ENCODE measurements around the gene COX7B2.

Gene COX7B2

GRCh38 chr4:46909078-46909477 lies at the start of gene COX7B2:
Gene COX7B2, minus strand, starts transcription at chr4:46909245. Its CDS starts 174,053 bp downstream, at chr4:46735192.
- H3K27ac Mint-ChIP-seq = no peak within 1 kb of the TSS
- peaks cover 6% of the 10 kb centered on the region for H3K9me3 Mint-ChIP-seq
- H3K27me3 Mint-ChIP-seq = no peaks in the 10 kb centered on the region
- no peaks in the 10 kb centered on the region for H3K36me3 Mint-ChIP-seq
- H3K4me1 Mint-ChIP-seq = no peaks in the 10 kb centered on the region
- H3K4me3 Mint-ChIP-seq = no peak within 1 kb of the TSS

- H3K27ac Mint-ChIP-seq = no peak overlapping the region
- no peak overlapping the region for H3K4me3 Mint-ChIP-seq
- no peaks in the 10 kb centered on the region for H3K36me3 Mint-ChIP-seq
- no peaks in the 10 kb centered on the region for H3K4me1 Mint-ChIP-seq
- no peaks in the 10 kb centered on the region for H3K9me3 Mint-ChIP-seq
- peaks cover 4% of the 10 kb centered on the region for H3K27me3 Mint-ChIP-seq
Measured at GRCh38 chr4:46956451-46956850, 47.4 kb upstream of the COX7B2 start.

DNA sequence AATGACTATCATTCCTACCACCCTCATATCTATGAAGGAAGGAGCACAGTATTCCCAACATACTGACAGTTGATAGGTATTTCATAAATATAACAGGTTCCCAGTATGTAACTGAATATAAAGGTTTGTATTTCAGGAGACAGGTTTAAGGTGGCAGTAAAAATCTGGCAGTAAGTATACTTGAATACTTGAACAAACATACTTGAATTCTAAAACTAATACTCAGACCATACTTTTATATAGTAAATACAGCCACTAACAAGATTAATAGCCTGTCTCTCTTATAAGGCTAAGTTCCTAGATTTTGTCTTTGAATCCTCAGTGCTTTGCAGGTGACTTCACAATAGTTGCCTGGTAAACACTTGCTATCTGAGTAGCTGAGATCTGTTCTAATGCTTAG lies 46.6 kb upstream of the COX7B2 start:
- H3K4me3 Mint-ChIP-seq = no peak overlapping the region
- no peaks in the 10 kb centered on the region for H3K36me3 Mint-ChIP-seq
- no peaks in the 10 kb centered on the region for H3K4me1 Mint-ChIP-seq
- no peak overlapping the region for H3K27ac Mint-ChIP-seq
- H3K27me3 Mint-ChIP-seq = peaks cover 4% of the 10 kb centered on the region
- H3K9me3 Mint-ChIP-seq = no peaks in the 10 kb centered on the region

GRCh38 chr4:46954643-46955042 lies 45.6 kb upstream of the COX7B2 start:
- Mint-ChIP-seq H3K36me3 (no peaks in the 10 kb centered on the region), H3K4me3 (no peak overlapping the region), H3K9me3 (no peaks in the 10 kb centered on the region), H3K27me3 (peaks cover 4% of the 10 kb centered on the region), H3K27ac (no peak overlapping the region), H3K4me1 (no peaks in the 10 kb centered on the region)

GRCh38 chr4:46953564-46953963 lies 44.5 kb upstream of the COX7B2 start:
- no peaks in the 10 kb centered on the region for H3K4me1 Mint-ChIP-seq
- H3K4me3 Mint-ChIP-seq = no peak overlapping the region
- no peak overlapping the region for H3K27ac Mint-ChIP-seq
- peaks cover 2% of the 10 kb centered on the region for H3K27me3 Mint-ChIP-seq
- H3K9me3 Mint-ChIP-seq = no peaks in the 10 kb centered on the region
- H3K36me3 Mint-ChIP-seq = no peaks in the 10 kb centered on the region

DNA sequence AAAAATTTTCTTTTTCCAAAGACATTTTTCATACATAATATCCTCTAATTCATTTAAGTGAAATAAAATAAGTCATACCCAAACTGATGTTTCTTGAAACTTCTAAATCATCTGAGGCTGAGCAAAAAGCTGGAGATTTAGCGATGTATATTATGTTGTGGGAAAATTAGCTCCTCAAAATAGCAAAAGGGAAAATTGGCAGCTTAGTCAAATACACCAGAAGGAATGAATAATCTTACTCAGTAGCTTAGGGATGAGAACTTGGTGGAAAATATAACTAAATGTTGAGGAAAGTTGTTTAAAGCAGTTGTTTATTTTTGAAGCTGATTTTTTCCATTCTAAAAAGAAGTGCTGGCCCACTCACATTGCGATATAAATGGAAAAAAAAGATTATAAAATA lies 43.4 kb upstream of the COX7B2 start:
- Mint-ChIP-seq H3K27me3 (peaks cover 2% of the 10 kb centered on the region), H3K36me3 (no peaks in the 10 kb centered on the region), H3K4me3 (no peak overlapping the region), H3K27ac (no peak overlapping the region), H3K4me1 (no peaks in the 10 kb centered on the region), H3K9me3 (no peaks in the 10 kb centered on the region)

DNA sequence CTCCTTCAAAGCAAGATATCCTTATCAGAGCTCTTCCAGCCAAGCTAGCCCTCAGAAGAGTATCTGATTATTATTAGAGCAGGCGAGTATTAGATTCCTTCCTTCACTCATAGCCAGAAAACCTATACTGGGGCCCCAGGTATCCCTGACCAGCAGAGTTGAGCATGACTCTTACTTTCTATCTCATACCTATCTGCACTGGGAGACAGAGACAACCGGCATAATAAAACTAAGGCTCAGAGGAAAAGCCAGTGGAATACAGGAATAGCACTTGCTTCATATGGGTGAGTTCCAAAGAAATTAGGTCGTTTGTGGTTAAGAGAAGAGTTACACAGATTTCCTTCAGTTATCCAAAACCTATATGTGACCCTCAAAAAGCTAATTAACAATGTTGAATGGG lies 41.8 kb upstream of the COX7B2 start:
- Mint-ChIP-seq H3K4me3 (no peak overlapping the region), H3K9me3 (no peaks in the 10 kb centered on the region), H3K36me3 (no peaks in the 10 kb centered on the region), H3K27ac (no peak overlapping the region), H3K4me1 (no peaks in the 10 kb centered on the region), H3K27me3 (peaks cover 2% of the 10 kb centered on the region)

DNA sequence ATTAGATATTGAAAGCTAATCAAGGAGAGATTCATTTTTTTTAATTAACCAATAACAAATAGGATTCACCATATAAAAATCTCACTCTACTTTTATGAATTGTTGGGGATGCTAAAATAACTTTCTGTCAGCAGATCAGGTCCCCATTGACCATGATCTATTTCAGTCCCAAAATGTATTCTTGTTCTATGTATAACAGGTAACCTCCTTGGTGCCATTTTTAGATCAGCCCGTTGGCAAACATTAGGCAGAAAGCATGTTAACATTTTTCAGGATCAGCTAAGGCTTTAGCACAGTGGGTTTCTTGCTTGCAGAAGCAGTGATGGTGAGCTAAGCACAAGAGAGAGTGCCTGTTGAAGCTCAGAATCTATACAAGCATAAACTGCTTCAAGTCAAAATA lies 40.8 kb upstream of the COX7B2 start:
- Mint-ChIP-seq H3K36me3 (no peaks in the 10 kb centered on the region), H3K4me1 (no peaks in the 10 kb centered on the region), H3K4me3 (no peak overlapping the region), H3K27me3 (peaks cover 2% of the 10 kb centered on the region), H3K9me3 (no peaks in the 10 kb centered on the region), H3K27ac (no peak overlapping the region)

GRCh38 chr4:46947541-46947940 lies 38.5 kb upstream of the COX7B2 start:
- Mint-ChIP-seq H3K4me1 (no peaks in the 10 kb centered on the region), H3K27ac (no peak overlapping the region), H3K36me3 (no peaks in the 10 kb centered on the region), H3K27me3 (no peaks in the 10 kb centered on the region), H3K9me3 (no peaks in the 10 kb centered on the region), H3K4me3 (no peak overlapping the region)

DNA sequence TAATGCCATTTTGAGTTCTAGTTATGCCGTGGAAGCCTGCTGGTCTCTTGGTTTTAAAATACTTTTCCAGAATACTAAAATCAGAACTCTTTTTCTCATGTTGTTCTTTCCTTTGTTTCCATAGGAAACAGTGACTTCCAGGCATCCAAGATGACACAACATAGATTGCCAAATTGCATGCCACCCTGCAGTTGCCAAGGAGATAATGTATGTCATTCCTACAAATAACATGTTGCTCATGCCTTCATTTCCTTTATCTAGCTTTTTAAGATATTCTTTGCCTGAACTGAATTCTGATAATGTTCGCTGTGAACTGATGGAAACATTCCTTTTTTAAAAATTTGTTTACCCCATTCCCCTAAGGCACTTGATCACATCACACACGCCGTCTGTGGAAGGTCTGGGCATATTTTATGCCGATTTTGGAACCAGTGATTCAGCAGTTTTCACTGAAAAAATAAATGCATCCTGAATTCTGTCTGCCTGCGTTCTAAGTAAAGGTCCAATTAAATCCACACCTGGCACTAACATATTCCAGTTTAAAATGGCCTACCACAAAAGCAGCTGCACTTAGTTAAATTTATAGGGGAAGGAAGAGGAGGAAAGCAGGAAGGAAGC lies 38.0 kb upstream of the COX7B2 start:
- H3K4me3 Mint-ChIP-seq = no peak overlapping the region
- no peaks in the 10 kb centered on the region for H3K4me1 Mint-ChIP-seq
- no peaks in the 10 kb centered on the region for H3K27me3 Mint-ChIP-seq
- no peaks in the 10 kb centered on the region for H3K9me3 Mint-ChIP-seq
- H3K27ac Mint-ChIP-seq = no peak overlapping the region
- no peaks in the 10 kb centered on the region for H3K36me3 Mint-ChIP-seq

- Mint-ChIP-seq H3K27ac (no peak overlapping the region), H3K4me3 (no peak overlapping the region), H3K27me3 (no peaks in the 10 kb centered on the region), H3K9me3 (no peaks in the 10 kb centered on the region), H3K36me3 (no peaks in the 10 kb centered on the region), H3K4me1 (no peaks in the 10 kb centered on the region)
Measured at GRCh38 chr4:46945062-46945461, 36.0 kb upstream of the COX7B2 start.

GRCh38 chr4:46944345-46944744 lies 35.3 kb upstream of the COX7B2 start:
- no peaks in the 10 kb centered on the region for H3K27me3 Mint-ChIP-seq
- H3K27ac Mint-ChIP-seq = no peak overlapping the region
- H3K9me3 Mint-ChIP-seq = no peaks in the 10 kb centered on the region
- no peaks in the 10 kb centered on the region for H3K4me1 Mint-ChIP-seq
- no peak overlapping the region for H3K4me3 Mint-ChIP-seq
- no peaks in the 10 kb centered on the region for H3K36me3 Mint-ChIP-seq

- no peaks in the 10 kb centered on the region for H3K9me3 Mint-ChIP-seq
Measured at GRCh38 chr4:46937493-46937892, 28.4 kb upstream of the COX7B2 start.

GRCh38 chr4:46934726-46935125 lies 25.7 kb upstream of the COX7B2 start:
- no peaks in the 10 kb centered on the region for H3K36me3 Mint-ChIP-seq
- H3K27me3 Mint-ChIP-seq = no peaks in the 10 kb centered on the region
- H3K27ac Mint-ChIP-seq = no peak overlapping the region
- H3K4me1 Mint-ChIP-seq = no peaks in the 10 kb centered on the region
- H3K9me3 Mint-ChIP-seq = no peaks in the 10 kb centered on the region
- H3K4me3 Mint-ChIP-seq = no peak overlapping the region

More at GRCh38 chr4:46937493-46937892, 28.4 kb upstream of the COX7B2 start:
- Mint-ChIP-seq H3K4me1 (no peaks in the 10 kb centered on the region), H3K27ac (no peak overlapping the region), H3K4me3 (no peak overlapping the region), H3K36me3 (no peaks in the 10 kb centered on the region), H3K27me3 (no peaks in the 10 kb centered on the region)

- no peak overlapping the region for H3K27ac Mint-ChIP-seq
- no peaks in the 10 kb centered on the region for H3K27me3 Mint-ChIP-seq
- H3K4me1 Mint-ChIP-seq = no peaks in the 10 kb centered on the region
- H3K9me3 Mint-ChIP-seq = no peaks in the 10 kb centered on the region
- no peaks in the 10 kb centered on the region for H3K36me3 Mint-ChIP-seq
- H3K4me3 Mint-ChIP-seq = no peak overlapping the region
Measured at GRCh38 chr4:46933686-46934085, 24.6 kb upstream of the COX7B2 start.

DNA sequence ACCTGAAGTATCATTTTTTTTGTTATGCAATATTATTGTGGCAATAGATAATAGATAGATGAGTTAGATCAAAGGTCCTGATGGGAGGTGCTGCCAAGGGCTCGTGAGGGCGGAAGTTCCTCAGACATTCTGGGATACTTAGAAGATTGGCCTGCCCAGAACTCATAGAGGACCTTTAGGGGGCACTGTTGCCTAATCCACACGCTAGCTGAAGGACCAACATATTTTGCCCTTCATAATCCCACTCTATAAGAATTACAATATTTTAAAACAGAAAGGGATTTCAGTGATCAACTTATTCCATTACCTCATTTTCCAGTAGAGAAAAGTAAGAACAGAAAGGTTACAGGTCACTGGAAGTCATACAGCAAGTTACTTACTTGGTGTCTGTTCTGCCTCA lies 22.9 kb upstream of the COX7B2 start:
- Mint-ChIP-seq H3K4me1 (no peaks in the 10 kb centered on the region), H3K9me3 (no peaks in the 10 kb centered on the region), H3K27ac (no peak overlapping the region), H3K27me3 (peaks cover 1% of the 10 kb centered on the region), H3K36me3 (no peaks in the 10 kb centered on the region), H3K4me3 (no peak overlapping the region)

GRCh38 chr4:46930891-46931290 lies 21.8 kb upstream of the COX7B2 start:
- Mint-ChIP-seq H3K4me3 (no peak overlapping the region), H3K36me3 (no peaks in the 10 kb centered on the region), H3K4me1 (no peaks in the 10 kb centered on the region), H3K9me3 (no peaks in the 10 kb centered on the region), H3K27me3 (peaks cover 1% of the 10 kb centered on the region), H3K27ac (no peak overlapping the region)

Data from activated naive CD4-positive, alpha-beta T cell treated with anti-CD3 and anti-CD28 coated beads, Interleukin-2, amount 50 U/mL, for 24 hours (primary cell).